DMS 273 treated with DMSO at 0.1 percent for 48 hours (cell line): ENCODE measurements around the gene RBM42.
"Not testable (repeated sequence)": the region's sequence is repeated elsewhere in the genome, so short reads cannot be mapped to it uniquely, and the experiment has no call there.

Experiments used
- DNase-seq: peaks from one replicate; lab custom pipeline; 2025; lab: John Stamatoyannopoulos, UW

Gene RBM42, protein sequence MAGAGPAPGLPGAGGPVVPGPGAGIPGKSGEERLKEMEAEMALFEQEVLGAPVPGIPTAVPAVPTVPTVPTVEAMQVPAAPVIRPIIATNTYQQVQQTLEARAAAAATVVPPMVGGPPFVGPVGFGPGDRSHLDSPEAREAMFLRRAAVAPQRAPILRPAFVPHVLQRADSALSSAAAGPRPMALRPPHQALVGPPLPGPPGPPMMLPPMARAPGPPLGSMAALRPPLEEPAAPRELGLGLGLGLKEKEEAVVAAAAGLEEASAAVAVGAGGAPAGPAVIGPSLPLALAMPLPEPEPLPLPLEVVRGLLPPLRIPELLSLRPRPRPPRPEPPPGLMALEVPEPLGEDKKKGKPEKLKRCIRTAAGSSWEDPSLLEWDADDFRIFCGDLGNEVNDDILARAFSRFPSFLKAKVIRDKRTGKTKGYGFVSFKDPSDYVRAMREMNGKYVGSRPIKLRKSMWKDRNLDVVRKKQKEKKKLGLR

DNA sequence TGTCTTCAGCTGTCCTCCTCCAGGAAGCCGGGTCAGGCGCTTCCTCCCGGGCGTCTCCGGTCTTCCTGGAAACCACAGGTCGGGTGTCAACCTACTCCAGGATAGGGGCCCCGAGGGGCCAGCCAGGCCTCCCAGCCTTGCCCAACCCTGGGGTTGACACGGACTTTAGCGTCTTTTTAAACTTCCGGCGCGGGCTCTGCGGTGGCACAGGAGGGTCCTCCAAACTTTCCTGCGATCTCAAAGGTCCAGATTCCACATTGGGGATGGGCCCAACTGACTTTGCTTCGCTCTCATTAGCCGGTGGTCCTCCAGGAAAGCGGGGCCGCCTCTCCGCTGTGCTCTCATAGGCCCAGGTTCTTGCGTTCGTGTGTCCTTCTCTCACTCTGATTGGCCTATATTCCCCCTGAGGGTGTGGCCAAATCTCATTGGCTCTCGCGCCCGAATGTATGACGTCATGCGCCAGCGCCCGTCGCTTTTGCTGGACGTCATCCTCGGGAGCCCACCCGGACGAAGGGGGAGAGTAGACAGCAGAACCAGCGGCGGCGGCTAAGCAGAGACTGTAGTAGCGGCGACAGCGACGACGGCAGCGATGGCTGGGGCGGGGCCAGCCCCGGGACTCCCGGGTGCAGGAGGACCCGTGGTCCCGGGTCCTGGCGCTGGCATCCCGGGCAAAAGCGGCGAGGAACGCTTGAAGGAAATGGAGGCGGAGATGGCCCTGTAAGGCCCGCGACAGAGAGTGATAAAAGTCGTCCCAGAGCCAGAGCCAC lies at the start of gene RBM42:
Gene RBM42 (plus strand): TSS at position 472 of the 767 bp plus-strand sequence. CDS start 118 bp downstream, at position 590.
- DNase-seq = peak; percentile 97

DNA sequence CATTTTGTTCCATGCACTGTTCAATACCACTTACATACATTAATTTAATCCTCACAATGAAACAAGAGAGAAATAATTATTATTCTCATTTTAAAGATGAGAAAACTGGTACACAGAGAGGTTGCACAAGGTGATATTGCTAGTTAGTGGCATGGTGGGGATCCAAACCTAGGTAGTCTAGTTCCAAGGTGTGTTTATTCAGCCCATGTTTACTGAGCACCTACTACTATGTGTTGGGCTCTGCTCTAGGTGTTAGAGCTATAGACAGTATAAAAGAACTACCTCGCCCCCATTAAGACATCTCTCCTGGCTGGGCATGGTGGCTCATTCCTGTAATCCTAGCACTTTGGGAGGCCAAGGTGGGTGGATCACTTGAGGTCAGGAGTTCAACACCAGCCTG lies 46.1 kb upstream of the RBM42 start:
- DNase-seq = no peak

DNA sequence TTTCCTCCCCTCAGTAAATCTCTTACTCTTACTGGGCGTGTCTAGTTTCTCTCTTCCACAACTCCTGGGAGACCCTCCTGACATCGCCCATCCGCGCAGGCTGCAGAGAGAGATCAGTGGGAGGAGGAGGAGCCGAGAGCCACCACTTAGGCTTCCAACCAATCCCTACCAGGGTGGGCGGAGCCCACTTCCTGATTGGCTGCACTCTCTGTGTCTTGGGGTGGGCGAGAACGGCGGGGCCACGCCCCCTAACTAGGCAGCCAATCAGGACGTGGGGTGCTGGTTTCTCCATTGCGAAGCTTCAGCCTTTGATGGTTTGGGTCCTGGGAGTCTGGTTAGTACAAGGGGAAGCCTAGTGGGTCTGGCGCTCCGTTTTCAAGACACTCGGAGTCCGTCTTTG lies 43.0 kb upstream of the RBM42 start, which contains the start of gene PMIS2:
Gene PMIS2 (plus strand): TSS at position 326 of the 400 bp plus-strand sequence. CDS start 87 bp downstream, outside the sequence.
- DNase-seq = no peak

DNA sequence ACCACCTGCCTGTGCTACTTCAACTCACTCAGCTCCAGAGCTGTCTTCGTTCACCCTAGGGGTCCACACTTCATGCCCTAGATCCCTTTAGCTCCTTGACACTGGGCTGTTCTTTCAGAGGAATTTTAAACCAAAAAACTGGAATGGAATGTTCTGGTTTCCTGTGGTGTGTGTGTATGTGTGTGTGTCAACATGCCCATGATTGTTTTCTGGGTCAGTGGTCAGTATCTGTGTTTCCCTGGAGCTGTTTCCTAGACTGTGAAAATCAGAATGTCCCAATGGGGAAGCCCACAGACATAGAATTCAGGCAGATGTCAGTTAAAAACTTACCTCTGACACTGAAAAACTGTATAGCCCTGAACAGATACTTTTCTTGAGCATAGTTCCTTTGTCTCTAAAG lies 41.5 kb upstream of the RBM42 start:
- DNase-seq = no peak

DNA sequence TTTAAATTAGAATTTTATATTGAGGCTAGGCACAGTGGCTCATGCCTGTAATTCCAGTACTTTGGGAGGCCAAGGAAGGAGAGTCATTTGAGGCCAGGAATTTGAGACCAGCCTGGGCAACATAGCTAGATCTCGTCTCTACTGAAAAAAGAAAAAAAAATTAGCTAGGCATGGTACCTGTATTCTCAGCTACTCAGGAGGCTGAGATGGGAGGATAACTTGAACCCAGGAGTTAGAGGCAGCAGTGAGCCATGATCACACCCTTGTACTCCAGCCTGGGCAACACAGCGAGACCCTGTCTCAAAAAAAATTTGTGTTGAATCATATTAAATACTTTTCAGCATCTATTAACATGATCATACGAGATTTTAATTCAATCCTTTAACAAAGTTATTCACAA lies 38.0 kb upstream of the RBM42 start:
- no peak for DNase-seq

DNA sequence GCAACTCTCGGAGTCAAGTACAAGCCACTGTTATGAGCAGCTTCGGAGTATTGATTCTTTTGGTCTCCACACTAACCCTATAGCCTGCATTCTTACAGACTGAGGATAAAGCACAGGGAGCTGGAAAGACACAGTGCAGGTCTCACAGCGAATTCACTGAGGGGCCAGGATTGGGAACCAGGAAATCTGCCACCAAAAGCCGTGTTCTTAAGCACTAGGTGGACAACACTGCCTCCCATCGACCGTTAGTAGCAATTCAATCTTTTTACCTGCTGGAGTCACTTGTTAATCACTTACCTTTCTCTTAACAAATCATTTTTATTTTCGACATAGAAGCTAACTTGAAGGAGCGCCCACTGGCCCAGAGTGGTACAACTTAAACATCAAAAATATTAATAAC lies 36.6 kb upstream of the RBM42 start:
- DNase-seq = no peak

DNA sequence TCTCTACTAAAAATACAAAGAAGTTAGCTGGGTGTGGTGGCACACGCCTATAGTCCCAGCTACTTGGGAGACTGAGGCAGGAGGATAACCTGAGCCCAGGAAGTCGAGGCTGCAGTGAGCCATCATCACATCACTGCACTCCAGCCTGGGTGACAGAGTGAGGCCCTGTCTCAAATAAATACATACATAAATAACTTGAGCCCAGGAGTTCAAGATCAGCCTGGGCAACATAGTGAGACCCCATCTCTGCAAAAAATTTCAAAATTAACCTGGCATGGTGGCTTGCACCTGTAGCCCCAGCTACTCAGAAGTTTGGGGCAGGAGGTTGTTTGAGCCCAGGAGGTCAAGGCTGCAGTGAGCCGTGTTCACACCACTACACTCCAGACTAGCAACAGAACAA lies 33.8 kb upstream of the RBM42 start:
- not testable (repeated sequence) for DNase-seq

DNA sequence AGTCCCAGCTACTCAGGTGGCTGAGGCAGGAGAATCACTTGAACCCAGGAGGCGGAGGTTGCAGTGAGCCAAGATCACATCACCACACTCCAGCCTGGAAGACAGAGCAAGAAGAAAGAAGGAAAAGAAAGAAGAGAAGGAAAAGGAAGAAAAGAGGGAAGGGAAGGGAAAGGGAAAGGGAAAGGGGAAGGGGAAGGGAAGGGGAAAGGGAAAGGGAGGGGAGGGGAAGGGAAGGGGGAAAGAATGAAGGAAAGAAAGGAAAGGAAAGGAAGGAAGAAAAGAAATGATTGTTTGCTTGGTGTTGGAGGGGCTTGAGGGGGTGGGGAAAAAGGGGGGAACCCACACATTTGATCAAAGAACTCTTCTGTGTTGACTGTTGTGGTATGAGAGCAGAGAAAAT lies 32.9 kb upstream of the RBM42 start:
- DNase-seq = no peak

DNA sequence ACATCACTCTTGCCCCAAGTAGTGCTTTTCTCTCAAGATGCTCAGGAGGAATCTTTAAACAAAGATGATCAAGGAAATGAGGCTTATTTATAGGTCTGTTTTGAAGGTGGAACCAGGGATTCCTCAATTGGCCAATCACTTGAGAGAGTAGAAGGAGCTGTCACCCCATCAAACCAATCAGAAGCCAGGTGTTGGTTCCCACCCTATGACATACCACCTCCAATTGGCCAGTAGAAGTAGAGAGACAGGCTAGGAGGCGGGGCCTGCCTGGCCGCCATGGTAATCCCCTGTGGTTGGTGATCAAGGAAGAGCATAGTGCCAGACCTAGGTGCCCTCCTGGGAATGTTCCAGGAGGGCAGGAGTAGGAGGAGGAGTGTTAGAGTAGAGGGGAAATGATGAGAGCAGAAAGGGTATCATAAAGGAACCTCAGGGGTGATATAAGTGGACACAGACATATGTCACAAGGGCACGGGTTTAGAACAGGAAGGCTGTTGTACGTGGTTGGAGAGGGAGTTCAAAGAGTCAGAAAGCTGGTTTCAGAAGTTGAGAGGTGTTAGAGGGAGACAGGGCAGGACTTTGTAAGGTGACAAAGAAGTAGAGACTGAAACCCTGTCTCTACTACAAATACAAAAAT lies 32.4 kb upstream of the RBM42 start:
- no peak for DNase-seq

DNA sequence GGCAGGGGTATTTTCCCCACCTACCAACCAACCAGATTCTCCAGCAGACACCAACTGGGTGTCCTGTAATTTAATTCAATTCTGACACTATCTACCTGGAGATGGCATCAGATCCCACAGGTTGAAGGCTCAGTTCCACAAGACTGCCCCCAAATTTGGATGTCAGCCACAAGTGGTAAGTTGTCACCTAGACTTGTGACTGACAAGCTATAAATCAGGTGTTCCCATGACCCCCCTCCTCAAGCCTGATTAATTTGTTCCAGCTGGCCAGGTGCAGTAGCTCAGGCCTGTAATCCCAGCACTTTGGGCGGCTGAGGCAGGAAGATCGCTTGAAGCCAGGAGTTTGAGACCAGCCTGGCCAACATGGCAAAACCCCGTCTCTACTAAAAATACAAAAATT lies 26.9 kb upstream of the RBM42 start:
- DNase-seq = no peak

DNA sequence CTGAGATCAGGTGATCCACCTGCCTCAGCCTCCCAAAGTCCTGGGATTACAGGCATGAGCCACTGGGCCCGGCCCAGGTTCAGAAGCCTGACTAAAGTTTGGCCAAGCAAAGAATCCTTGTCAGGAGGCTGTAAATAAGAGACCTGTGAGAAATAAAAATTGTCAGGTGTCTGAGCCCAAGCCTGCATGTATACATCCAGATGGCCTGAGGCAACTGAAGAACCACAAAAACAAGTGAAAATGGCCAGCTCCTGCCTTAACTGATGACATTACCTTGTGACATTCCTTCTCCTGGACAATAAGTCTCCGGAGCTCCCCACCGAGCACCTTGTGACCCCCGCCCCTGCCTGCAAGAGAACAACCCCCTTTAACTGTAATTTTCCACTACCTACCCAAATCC lies 24.4 kb upstream of the RBM42 start:
- DNase-seq = not testable (repeated sequence)

DNA sequence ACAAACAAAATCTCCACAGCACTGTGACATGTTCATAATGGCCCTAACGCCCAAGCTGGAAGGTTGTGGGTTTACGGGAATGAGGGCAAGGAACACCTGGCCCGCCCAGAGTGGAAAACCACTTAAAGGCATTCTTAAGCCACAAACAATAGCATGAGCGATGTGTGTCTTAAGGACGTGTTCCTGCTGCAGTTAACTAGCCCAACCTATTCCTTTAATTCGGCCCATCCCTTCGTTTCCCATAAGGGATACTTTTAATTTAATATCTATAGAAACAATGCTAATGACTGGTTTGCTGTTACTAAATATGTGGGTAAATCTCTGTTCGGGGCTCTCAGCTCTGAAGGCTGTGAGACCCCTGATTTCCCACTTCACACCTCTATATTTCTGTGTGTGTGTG lies 21.7 kb upstream of the RBM42 start:
- not testable (repeated sequence) for DNase-seq

DNA sequence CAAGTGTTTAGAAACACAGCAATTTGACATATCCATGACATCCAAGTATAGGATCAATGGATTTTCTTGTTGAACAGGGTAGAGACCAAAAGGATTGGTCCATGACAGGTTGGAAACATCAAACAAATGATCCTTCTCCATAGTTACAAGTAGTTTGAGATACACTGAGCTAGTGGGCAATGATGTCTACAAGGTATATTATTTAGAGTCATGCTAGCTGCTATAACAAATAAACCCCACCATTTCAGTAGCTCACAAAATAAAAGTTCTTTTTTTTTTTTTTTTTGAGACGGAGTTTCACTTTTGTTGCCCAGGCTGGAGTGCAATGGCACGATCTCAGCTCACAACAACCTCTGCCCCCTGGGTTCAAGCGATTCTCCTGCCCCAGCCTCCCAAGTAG lies 21.2 kb upstream of the RBM42 start:
- no peak for DNase-seq

DNA sequence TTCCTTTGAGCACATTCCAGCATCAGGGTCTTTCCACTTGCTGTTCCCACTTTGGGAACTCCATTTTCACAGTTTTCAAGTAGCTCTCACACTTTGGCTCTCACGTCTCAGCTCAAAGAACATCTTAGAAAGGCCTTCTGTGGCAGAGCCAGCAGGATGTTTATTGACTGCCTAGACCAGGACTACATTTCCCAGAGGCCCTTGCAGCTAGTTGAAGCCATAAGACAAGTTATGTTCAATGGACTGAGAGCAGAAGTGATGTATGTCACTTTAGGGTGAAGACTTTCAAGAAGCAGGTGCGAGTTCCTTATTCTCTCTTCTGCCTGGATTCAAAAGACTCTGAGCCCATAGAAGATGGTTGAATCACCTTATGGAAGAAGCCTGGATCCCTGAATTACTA lies 20.6 kb upstream of the RBM42 start:
- no peak for DNase-seq

DNA sequence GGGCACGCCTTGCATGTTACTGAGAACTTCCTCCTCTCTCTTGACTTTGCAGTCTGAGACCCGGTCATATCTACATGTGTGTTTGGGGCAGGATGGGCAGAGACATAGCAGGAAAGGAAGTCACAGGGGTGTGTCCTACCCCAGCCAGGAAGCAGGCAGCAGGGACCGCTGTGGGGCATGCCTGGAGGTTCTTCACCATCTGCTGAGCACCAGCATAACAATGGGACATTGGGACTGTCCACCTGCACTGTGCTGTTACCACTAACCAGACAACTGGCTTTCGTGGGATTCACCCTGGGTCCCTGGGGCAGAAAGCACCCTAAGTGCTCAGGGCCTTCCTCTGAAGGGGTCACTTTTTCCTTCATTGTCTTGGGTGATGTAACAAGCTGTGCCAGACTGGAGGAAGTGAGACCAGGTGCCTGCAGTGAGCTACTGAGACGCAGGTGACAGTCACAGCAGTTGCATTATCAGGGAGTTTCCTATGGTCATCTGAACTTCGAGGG lies 18.9 kb upstream of the RBM42 start:
- DNase-seq = no peak

DNA sequence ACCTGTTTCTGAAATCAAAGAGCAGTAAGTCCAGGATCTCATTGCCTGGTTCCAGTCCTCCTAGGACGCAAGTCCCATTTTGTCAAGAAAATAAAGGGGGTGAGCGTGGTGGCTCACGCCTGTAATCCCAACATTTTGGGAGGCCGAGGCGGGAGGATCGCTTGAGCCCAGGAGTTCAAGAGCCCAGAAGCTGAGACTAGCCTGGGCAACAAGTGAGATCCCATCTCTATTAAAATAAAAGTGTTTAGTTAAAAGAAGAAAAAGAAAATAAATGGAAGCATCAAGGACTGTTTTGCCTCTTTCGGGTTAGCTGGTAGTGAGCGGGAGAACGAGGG lies 16.6 kb upstream of the RBM42 start:
- no peak for DNase-seq

DNA sequence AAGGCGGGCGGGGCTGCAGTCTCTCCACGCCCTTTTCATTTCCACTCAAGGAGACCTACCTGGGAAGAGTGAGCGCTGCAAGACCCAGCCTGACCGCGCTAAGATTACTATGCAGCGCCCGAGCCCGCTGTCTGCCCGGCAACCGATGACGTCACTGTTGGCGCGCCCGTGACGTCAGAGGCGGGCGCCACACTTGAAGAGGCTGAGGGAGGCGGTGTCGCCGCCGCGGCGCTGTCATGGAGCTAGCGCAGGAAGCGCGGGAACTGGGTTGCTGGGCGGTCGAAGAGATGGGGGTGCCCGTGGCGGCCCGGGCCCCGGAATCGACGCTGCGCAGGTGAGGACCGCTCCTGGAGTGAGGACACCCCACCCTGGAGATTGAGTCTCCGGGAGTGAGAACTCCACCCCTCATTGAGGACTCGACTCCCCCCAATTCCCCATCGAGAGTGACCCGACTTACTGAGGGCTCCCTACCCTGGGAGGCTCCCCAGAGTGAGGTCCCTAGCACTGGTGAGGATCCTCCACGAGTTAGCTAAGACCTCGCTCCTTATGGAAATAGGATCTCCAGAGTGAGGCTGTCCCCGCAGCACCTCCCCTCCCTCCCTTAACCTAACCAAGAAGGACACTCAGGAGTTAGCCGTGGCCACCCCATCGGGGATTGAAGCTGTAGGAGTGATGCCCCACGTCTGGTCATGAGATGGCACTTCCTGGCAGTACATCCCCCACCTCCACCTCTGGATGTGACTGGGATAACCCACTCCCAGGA lies 16.1 kb upstream of the RBM42 start, which contains the start of gene HAUS5:
Gene HAUS5 (plus strand): TSS at position 177 of the 763 bp plus-strand sequence. CDS start 60 bp downstream, at position 237.
- DNase-seq = peak; percentile 78

DNA sequence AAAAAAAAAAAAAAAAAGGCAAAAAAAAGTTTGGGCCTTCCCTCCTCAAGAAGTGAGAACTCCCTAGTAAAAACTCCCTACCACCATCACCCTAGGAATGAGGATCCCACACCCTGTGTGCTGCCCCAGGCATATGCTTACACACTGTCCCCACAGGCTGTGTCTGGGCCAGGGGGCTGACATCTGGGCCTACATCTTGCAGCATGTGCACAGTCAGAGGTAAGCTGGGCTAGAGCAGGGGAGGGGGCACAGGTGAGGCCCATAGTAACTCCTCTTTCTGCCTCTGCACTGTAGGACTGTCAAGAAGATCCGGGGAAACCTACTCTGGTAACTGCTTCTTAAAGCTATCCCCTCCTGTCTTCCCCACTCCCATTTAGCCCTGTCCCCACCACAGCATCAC lies 15.3 kb upstream of the RBM42 start:
- no peak for DNase-seq

DNA sequence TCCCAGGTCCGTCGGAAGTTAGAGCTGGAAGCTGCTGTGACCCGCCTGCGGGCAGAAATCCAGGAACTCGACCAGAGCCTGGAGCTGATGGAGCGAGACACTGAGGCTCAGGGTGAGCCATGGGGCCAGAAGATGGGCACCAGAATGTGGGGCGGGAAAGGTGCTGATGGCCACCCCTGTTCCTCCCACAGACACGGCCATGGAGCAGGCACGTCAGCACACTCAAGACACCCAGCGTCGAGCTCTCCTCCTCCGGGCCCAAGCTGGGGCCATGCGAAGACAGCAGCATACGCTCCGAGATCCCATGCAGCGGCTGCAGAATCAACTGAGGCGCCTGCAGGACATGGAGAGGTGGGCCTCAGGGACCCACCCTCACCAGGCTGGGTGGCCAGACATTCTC lies 13.8 kb upstream of the RBM42 start:
- no peak for DNase-seq

DNA sequence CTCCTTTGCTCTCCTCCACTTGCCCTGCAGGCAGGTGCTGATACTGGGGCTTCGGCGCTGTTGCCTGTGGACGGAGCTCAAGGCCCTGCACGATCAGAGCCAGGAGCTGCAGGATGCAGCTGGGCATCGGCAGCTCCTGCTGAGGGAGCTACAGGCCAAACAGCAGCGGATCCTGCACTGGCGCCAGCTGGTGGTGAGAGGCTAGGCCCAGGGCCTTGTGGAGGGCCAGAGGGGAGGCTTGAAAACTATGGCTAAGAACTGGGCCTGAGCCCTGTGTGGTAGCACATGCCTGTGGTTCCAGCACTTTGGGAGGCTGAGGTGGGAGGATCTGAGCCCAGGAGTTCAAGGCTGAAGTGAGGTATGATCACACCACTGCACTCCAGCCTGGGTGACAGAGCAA lies 10.0 kb upstream of the RBM42 start:
- no peak for DNase-seq

DNA sequence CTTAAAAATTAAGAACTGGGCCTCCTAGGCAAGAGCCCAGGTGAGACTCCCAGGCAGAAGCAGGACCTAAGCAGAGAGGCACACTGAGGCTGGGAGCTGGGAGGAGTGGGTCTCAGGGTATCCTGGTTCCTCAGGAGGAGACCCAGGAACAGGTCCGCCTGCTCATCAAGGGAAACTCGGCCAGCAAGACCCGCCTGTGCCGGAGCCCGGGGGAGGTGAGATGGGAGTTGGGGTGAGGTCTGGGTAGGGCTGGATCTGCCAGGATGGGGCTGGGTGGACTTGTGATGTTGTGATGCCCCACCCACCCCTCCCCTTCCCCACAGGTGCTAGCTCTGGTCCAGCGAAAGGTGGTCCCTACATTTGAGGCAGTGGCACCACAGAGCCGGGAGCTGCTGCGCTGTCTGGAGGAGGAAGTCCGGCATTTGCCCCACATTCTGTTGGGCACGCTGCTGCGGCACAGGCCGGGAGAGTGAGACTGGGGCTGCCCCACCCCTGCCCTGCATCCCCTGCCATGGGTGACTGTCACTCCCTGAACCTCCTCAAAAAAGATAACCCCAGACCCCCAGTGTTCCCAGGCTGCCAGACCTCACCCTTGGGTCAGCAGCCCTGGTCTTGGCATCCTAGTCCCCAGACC lies 9.4 kb upstream of the RBM42 start:
- no peak for DNase-seq
